ENCODE results near the gene HTT.

- TF ChIP-seq CTCF (conservative IDR thresholded peaks at IDR 0.05; ENCODE audit: low read depth, low read length), result no peak
- no peak for TF ChIP-seq EZH2 (IDR thresholded peaks at IDR 0.05; ENCODE audit: borderline replicate concordance, low read depth, low read length, poor library complexity, severe bottlenecking)
These were observed 141.3 kb downstream of the HTT start for GRCh38 chr4:3215733-3216132.
